ENCODE results near the gene CITED2. TPM values are rescaled to one million over a fixed set of nuclear protein-coding genes. Genes with fewer than 3 reads are reported as not detected.
"Not testable (repeated sequence)": the region's sequence is repeated elsewhere in the genome, so short reads cannot be mapped to it uniquely, and the experiment has no call there.

The CITED2 gene
- 10 to 100 TPM; 65.0 to 76.7 TPM for total RNA-seq

- peak within 1 kb of the TSS; percentile 99 for H3K27ac Mint-ChIP-seq
- peaks cover 46% of the 10 kb centered on the region for H3K4me1 Mint-ChIP-seq
- peaks cover 39% of the 10 kb centered on the region for H3K36me3 Mint-ChIP-seq (ENCODE audit: low read depth)
- POLR2A ChIA-PET = interaction anchor here (0.6 to 1.5 kb wide), 6 partner anchors 59 to 238 kb away, joined by 3 to 6 read pairs (median 4); no protein-coding TSS in a partner anchor
- H3K27me3 Mint-ChIP-seq = no peaks in the 10 kb centered on the region
- CTCF ChIA-PET = interaction anchor here (0.5 to 3.5 kb wide), 13 partner anchors 8 to 270 kb away, joined by 3 to 26 read pairs (median 3); partner anchors contain the start of gene TXLNB
- H3K9me3 Mint-ChIP-seq = no peaks in the 10 kb centered on the region
- peak within 1 kb of the TSS; percentile 93 for H3K4me3 Mint-ChIP-seq
- DNase-seq = peak; percentile 92
Measured at GRCh38 chr6:139374357-139375225, at the start of gene CITED2. Gene CITED2, minus strand, starts transcription at chr6:139374648. Its CDS starts 704 bp downstream, at chr6:139373944.

GRCh38 chr6:139423037-139423703, 48.7 kb upstream of the CITED2 start:
- no peaks in the 10 kb centered on the region for H3K9me3 Mint-ChIP-seq
- CTCF ChIA-PET = interaction anchor here (0.7 kb wide), 1 partner anchor 33 kb away, joined by 4 read pairs; no protein-coding TSS in a partner anchor
- H3K27ac Mint-ChIP-seq = no peak overlapping the region
- no peak for DNase-seq
- peaks cover 14% of the 10 kb centered on the region for H3K27me3 Mint-ChIP-seq
- POLR2A ChIA-PET = no interaction called here
- no peaks in the 10 kb centered on the region for H3K36me3 Mint-ChIP-seq (ENCODE audit: low read depth)
- no peaks in the 10 kb centered on the region for H3K4me1 Mint-ChIP-seq
- H3K4me3 Mint-ChIP-seq = no peak overlapping the region

- CTCF ChIA-PET = interaction anchor here (0.6 kb wide), 1 partner anchor 555 kb away, joined by 3 read pairs; no protein-coding TSS in a partner anchor
- no peaks in the 10 kb centered on the region for H3K4me1 Mint-ChIP-seq
- no peaks in the 10 kb centered on the region for H3K36me3 Mint-ChIP-seq (ENCODE audit: low read depth)
- H3K4me3 Mint-ChIP-seq = no peak overlapping the region
- H3K27me3 Mint-ChIP-seq = peaks cover 11% of the 10 kb centered on the region
- POLR2A ChIA-PET = interaction anchor here (0.5 kb wide), 1 partner anchor 20 kb away, joined by 3 read pairs; no protein-coding TSS in a partner anchor
- DNase-seq = no peak
- H3K27ac Mint-ChIP-seq = no peak overlapping the region
- no peaks in the 10 kb centered on the region for H3K9me3 Mint-ChIP-seq
Measured at GRCh38 chr6:139422105-139423036, 47.9 kb upstream of the CITED2 start.

- H3K9me3 Mint-ChIP-seq = no peaks in the 10 kb centered on the region
- H3K27ac Mint-ChIP-seq = no peak overlapping the region
- H3K36me3 Mint-ChIP-seq (ENCODE audit: low read depth) = no peaks in the 10 kb centered on the region
- H3K4me1 Mint-ChIP-seq = no peaks in the 10 kb centered on the region
- no peak overlapping the region for H3K4me3 Mint-ChIP-seq
- no peak for DNase-seq
- CTCF ChIA-PET = interaction anchor here (0.7 kb wide), 1 partner anchor 13 kb away, joined by 5 read pairs; no protein-coding TSS in a partner anchor
- POLR2A ChIA-PET = no interaction called here
- peaks cover 17% of the 10 kb centered on the region for H3K27me3 Mint-ChIP-seq
Measured at GRCh38 chr6:139418481-139419132, 44.2 kb upstream of the CITED2 start.

GRCh38 chr6:139416146-139416545, 41.7 kb upstream of the CITED2 start:
- H3K36me3 Mint-ChIP-seq (ENCODE audit: low read depth) = no peaks in the 10 kb centered on the region
- DNase-seq = no peak
- H3K9me3 Mint-ChIP-seq = no peaks in the 10 kb centered on the region
- ChIA-PET CTCF (interaction anchor here (0.5 kb wide), 1 partner anchor 103 kb away, joined by 4 read pairs; no protein-coding TSS in a partner anchor), POLR2A (no interaction called here)
- H3K27ac Mint-ChIP-seq = no peak overlapping the region
- H3K4me1 Mint-ChIP-seq = no peaks in the 10 kb centered on the region
- no peak overlapping the region for H3K4me3 Mint-ChIP-seq
- peaks cover 17% of the 10 kb centered on the region for H3K27me3 Mint-ChIP-seq

GRCh38 chr6:139415365-139415764, 40.9 kb upstream of the CITED2 start:
- Mint-ChIP-seq H3K9me3 (no peaks in the 10 kb centered on the region), H3K36me3 (ENCODE audit: low read depth) (no peaks in the 10 kb centered on the region), H3K4me3 (no peak overlapping the region), H3K27ac (no peak overlapping the region), H3K27me3 (peaks cover 17% of the 10 kb centered on the region), H3K4me1 (no peaks in the 10 kb centered on the region)
- ChIA-PET CTCF (interaction anchor here (0.5 kb wide), 1 partner anchor 102 kb away, joined by 4 read pairs; no protein-coding TSS in a partner anchor), POLR2A (no interaction called here)
- no peak for DNase-seq

GRCh38 chr6:139412103-139412502, 37.7 kb upstream of the CITED2 start:
- CTCF ChIA-PET = interaction anchor here (1.2 kb wide), 1 partner anchor 14 kb away, joined by 3 read pairs; no protein-coding TSS in a partner anchor
- DNase-seq; H3K4me3 Mint-ChIP-seq; POLR2A ChIA-PET; H3K9me3 Mint-ChIP-seq; H3K4me1 Mint-ChIP-seq; H3K27ac Mint-ChIP-seq; H3K36me3 Mint-ChIP-seq (ENCODE audit: low read depth): not testable (repeated sequence)
- H3K27me3 Mint-ChIP-seq = peaks cover 14% of the 10 kb centered on the region

GRCh38 chr6:139409026-139409425, 34.6 kb upstream of the CITED2 start:
- H3K9me3 Mint-ChIP-seq = no peaks in the 10 kb centered on the region
- no peak for DNase-seq
- no peaks in the 10 kb centered on the region for H3K4me1 Mint-ChIP-seq
- CTCF ChIA-PET = interaction anchor here (0.5 kb wide), 1 partner anchor 11 kb away, joined by 4 read pairs; no protein-coding TSS in a partner anchor
- no peak overlapping the region for H3K27ac Mint-ChIP-seq
- POLR2A ChIA-PET = no interaction called here
- no peaks in the 10 kb centered on the region for H3K27me3 Mint-ChIP-seq
- no peak overlapping the region for H3K4me3 Mint-ChIP-seq
- no peaks in the 10 kb centered on the region for H3K36me3 Mint-ChIP-seq (ENCODE audit: low read depth)

GRCh38 chr6:139407718-139408222, 33.3 kb upstream of the CITED2 start:
- ChIA-PET CTCF (interaction anchor here (1.0 kb wide), 2 partner anchors 9 to 27 kb away, joined by 3 read pairs; no protein-coding TSS in a partner anchor), POLR2A (no interaction called here)
- Mint-ChIP-seq H3K4me3 (no peak overlapping the region), H3K27me3 (no peaks in the 10 kb centered on the region), H3K36me3 (ENCODE audit: low read depth) (no peaks in the 10 kb centered on the region), H3K27ac (no peak overlapping the region), H3K9me3 (no peaks in the 10 kb centered on the region), H3K4me1 (no peaks in the 10 kb centered on the region)
- no peak for DNase-seq

- POLR2A ChIA-PET = no interaction called here
- CTCF ChIA-PET = interaction anchor here (1.0 kb wide), 2 partner anchors 10 to 26 kb away, joined by 3 read pairs; no protein-coding TSS in a partner anchor
- no peak overlapping the region for H3K27ac Mint-ChIP-seq
Measured at GRCh38 chr6:139406577-139407343, 32.3 kb upstream of the CITED2 start.

GRCh38 chr6:139402876-139403386, 28.5 kb upstream of the CITED2 start:
- DNase-seq = no peak
- ChIA-PET CTCF (interaction anchor here (0.8 kb wide), 1 partner anchor 18 kb away, joined by 4 read pairs; no protein-coding TSS in a partner anchor), POLR2A (no interaction called here)
- no peak overlapping the region for H3K4me3 Mint-ChIP-seq
- no peaks in the 10 kb centered on the region for H3K9me3 Mint-ChIP-seq
- H3K27me3 Mint-ChIP-seq = peaks cover 7% of the 10 kb centered on the region
- no peaks in the 10 kb centered on the region for H3K36me3 Mint-ChIP-seq (ENCODE audit: low read depth)
- H3K4me1 Mint-ChIP-seq = no peaks in the 10 kb centered on the region
- no peak overlapping the region for H3K27ac Mint-ChIP-seq

More at GRCh38 chr6:139406577-139407343, 32.3 kb upstream of the CITED2 start:
- Mint-ChIP-seq H3K36me3 (ENCODE audit: low read depth) (no peaks in the 10 kb centered on the region), H3K27me3 (no peaks in the 10 kb centered on the region), H3K4me1 (no peaks in the 10 kb centered on the region), H3K4me3 (no peak overlapping the region), H3K9me3 (no peaks in the 10 kb centered on the region)
- DNase-seq = no peak

Measured in activated CD4-positive, alpha-beta T cell treated with anti-CD3 and anti-CD28 coated beads, Interleukin-2, amount 10 ng/mL, durations not matched to agents 7 days and 5 days (primary cell).